NCI-H1930 (cell line): Measurements from ENCODE around the gene PRICKLE2.
"Not testable (repeated sequence)": the region's sequence is repeated elsewhere in the genome, so short reads cannot be mapped to it uniquely, and the experiment has no call there.

Source experiments
- DNase-seq, 2 experiments: peaks; one replicate each; lab custom pipeline; 2025; lab: John Stamatoyannopoulos, UW

Gene PRICKLE2

GRCh38 chr3:64098670-64099069 is 126.6 kb downstream of the PRICKLE2 start:
- no peak for DNase-seq

GRCh38 chr3:64097920-64098319 is 127.3 kb downstream of the PRICKLE2 start:
- no peak for DNase-seq

GRCh38 chr3:64095802-64096201 is 129.5 kb downstream of the PRICKLE2 start:
- DNase-seq: no peak

- no peak for DNase-seq
Observed at GRCh38 chr3:64094713-64095079, 130.6 kb downstream of the PRICKLE2 start.

GRCh38 chr3:64093825-64094712 is 131.2 kb downstream of the PRICKLE2 start:
- no peak for DNase-seq

- DNase-seq: no peak
Observed at GRCh38 chr3:64093211-64093610, 132.1 kb downstream of the PRICKLE2 start.

- DNase-seq: no peak
Observed at GRCh38 chr3:64091501-64091900, 133.8 kb downstream of the PRICKLE2 start.

GRCh38 chr3:64089386-64089785 is 135.9 kb downstream of the PRICKLE2 start:
- DNase-seq: not testable (repeated sequence)

GRCh38 chr3:64088408-64089205 is 136.7 kb downstream of the PRICKLE2 start:
- DNase-seq: no peak

GRCh38 chr3:64086479-64087252 is 138.6 kb downstream of the PRICKLE2 start:
- no peak for DNase-seq

- no peak for DNase-seq
Observed at GRCh38 chr3:64084640-64085039, 140.6 kb downstream of the PRICKLE2 start.

GRCh38 chr3:64083575-64083974 is 141.7 kb downstream of the PRICKLE2 start:
- no peak for DNase-seq

- DNase-seq: no peak
Observed at GRCh38 chr3:64082961-64083541, 142.2 kb downstream of the PRICKLE2 start.

GRCh38 chr3:64082411-64082810 is 142.9 kb downstream of the PRICKLE2 start:
- DNase-seq: no peak

- DNase-seq: no peak
Observed at GRCh38 chr3:64081235-64081630, 144.0 kb downstream of the PRICKLE2 start.

GRCh38 chr3:64080616-64081234 is 144.5 kb downstream of the PRICKLE2 start:
- DNase-seq: no peak

GRCh38 chr3:64079369-64080150 is 145.7 kb downstream of the PRICKLE2 start:
- no peak for DNase-seq

- no peak for DNase-seq
Observed at GRCh38 chr3:64078966-64079365, 146.3 kb downstream of the PRICKLE2 start.

- no peak for DNase-seq
Observed at GRCh38 chr3:64074895-64075679, 150.2 kb downstream of the PRICKLE2 start.

GRCh38 chr3:64074060-64074459 is 151.2 kb downstream of the PRICKLE2 start:
- DNase-seq: no peak
